WERI-Rb-1 (cell line): Measurements from ENCODE around the gene KCNH5.

ENCODE experiments used
- DNase-seq: peaks from one replicate; pipeline ENCODE4 v3.0.0-alpha.2; 2020
- H3K27ac ChIP-seq: fragments of 250-450 bp; sonication (Bioruptor Pico); 2 replicates; pipeline ENCODE4 v1.5.1; 2020; ENCODE audit warnings: mild to moderate bottlenecking, moderate library complexity
- H3K27me3 ChIP-seq: fragments of 250-450 bp; sonication (Bioruptor Pico); 2 replicates; pipeline ENCODE4 v1.5.1; 2021; ENCODE audit warnings: mild to moderate bottlenecking, low read depth, moderate library complexity; ENCODE audit not compliant: insufficient read depth, severe bottlenecking
- H3K36me3 ChIP-seq: fragments of 250-450 bp; sonication (Bioruptor Pico); 2 replicates; pipeline ENCODE4 v1.5.1; 2020; ENCODE audit warnings: mild to moderate bottlenecking, moderate library complexity
- H3K4me3 ChIP-seq: 2 replicates; pipeline ENCODE4 v1.5.1; 2011; ENCODE audit warnings: low read depth, mild to moderate bottlenecking, control low read depth, low read length
- H3K9me3 ChIP-seq: fragments of 250-450 bp; sonication (Bioruptor Pico); 2 replicates; pipeline ENCODE4 v1.5.1; 2021; ENCODE audit warnings: mild to moderate bottlenecking, moderate library complexity; ENCODE audit not compliant: severe bottlenecking
- TF ChIP-seq, protein P1 (sequence below): IDR thresholded peaks from 2 replicates; pipeline ENCODE4 v1.5.1; 2011; ENCODE audit warnings: low read depth, mild to moderate bottlenecking, control low read depth, inconsistent platforms, low read length

KCNH5 gene

GRCh38 chr14:63027719-63028118 lies 17.5 kb downstream of the KCNH5 start:
- no peaks in the 10 kb centered on the region for H3K9me3 ChIP-seq
- H3K36me3 ChIP-seq, result no peaks in the 10 kb centered on the region
- H3K27me3 ChIP-seq, result no peaks in the 10 kb centered on the region
- H3K27ac ChIP-seq, result no peak overlapping the region
- no peak for DNase-seq
- TF ChIP-seq, protein P1, sequence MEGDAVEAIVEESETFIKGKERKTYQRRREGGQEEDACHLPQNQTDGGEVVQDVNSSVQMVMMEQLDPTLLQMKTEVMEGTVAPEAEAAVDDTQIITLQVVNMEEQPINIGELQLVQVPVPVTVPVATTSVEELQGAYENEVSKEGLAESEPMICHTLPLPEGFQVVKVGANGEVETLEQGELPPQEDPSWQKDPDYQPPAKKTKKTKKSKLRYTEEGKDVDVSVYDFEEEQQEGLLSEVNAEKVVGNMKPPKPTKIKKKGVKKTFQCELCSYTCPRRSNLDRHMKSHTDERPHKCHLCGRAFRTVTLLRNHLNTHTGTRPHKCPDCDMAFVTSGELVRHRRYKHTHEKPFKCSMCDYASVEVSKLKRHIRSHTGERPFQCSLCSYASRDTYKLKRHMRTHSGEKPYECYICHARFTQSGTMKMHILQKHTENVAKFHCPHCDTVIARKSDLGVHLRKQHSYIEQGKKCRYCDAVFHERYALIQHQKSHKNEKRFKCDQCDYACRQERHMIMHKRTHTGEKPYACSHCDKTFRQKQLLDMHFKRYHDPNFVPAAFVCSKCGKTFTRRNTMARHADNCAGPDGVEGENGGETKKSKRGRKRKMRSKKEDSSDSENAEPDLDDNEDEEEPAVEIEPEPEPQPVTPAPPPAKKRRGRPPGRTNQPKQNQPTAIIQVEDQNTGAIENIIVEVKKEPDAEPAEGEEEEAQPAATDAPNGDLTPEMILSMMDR, result no peak
- H3K4me3 ChIP-seq, result no peak overlapping the region

DNA sequence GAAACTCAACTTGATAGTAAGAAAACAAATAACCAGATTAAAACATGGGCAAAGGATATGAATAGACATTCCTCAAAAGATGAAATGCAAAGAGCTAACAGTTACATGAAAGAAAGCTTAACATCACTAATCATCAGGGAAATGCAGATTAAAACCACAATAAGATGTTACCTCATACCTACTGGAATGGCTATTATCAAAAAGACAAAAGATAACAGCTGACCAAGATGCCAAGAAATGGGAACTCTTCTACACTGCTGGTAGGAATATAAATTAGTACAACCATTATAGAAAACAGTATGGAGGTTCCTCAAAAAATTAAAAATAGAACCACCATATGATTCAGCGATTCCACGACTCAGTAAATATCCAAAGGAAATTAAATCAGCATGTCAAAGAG lies 18.8 kb downstream of the KCNH5 start:
- H3K9me3 ChIP-seq, result no peaks in the 10 kb centered on the region
- H3K27me3 ChIP-seq, result no peaks in the 10 kb centered on the region
- no peaks in the 10 kb centered on the region for H3K36me3 ChIP-seq
- TF ChIP-seq, protein P1, result no peak
- H3K4me3 ChIP-seq, result no peak overlapping the region
- no peak for DNase-seq
- H3K27ac ChIP-seq, result no peak overlapping the region

GRCh38 chr14:63014621-63015020 lies 30.6 kb downstream of the KCNH5 start:
- TF ChIP-seq, protein P1, result no peak
- H3K36me3 ChIP-seq, result no peaks in the 10 kb centered on the region
- H3K9me3 ChIP-seq, result no peaks in the 10 kb centered on the region
- no peak overlapping the region for H3K4me3 ChIP-seq
- DNase-seq, result no peak
- no peak overlapping the region for H3K27ac ChIP-seq
- no peaks in the 10 kb centered on the region for H3K27me3 ChIP-seq

GRCh38 chr14:63012171-63012570 lies 33.1 kb downstream of the KCNH5 start:
- H3K4me3 ChIP-seq, result no peak overlapping the region
- DNase-seq, result no peak
- no peaks in the 10 kb centered on the region for H3K27me3 ChIP-seq
- TF ChIP-seq, protein P1, result no peak
- no peak overlapping the region for H3K27ac ChIP-seq
- H3K9me3 ChIP-seq, result no peaks in the 10 kb centered on the region
- H3K36me3 ChIP-seq, result no peaks in the 10 kb centered on the region

DNA sequence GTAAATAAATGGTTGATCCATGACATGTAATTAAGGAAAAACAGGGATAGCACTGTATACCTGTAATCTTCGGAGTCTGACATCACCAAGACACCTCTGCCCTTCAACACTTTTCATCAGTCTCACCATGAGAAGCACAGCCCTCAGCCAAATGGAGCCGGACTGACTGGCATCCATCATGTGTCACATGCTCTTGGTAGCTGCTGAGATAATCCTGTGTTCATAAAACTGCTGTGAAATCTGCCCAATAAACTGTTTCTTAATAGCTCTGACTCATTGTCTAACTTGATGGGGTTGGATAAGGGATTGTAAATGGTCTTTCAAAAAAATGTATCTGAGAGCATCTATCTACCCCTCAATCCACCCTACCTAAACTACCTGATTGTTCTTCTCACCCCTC lies 33.6 kb downstream of the KCNH5 start:
- DNase-seq, result no peak
- Histone ChIP-seq H3K27ac (no peak overlapping the region), H3K4me3 (no peak overlapping the region), H3K27me3 (no peaks in the 10 kb centered on the region), H3K36me3 (no peaks in the 10 kb centered on the region), H3K9me3 (no peaks in the 10 kb centered on the region)
- TF ChIP-seq, protein P1, result no peak

DNA sequence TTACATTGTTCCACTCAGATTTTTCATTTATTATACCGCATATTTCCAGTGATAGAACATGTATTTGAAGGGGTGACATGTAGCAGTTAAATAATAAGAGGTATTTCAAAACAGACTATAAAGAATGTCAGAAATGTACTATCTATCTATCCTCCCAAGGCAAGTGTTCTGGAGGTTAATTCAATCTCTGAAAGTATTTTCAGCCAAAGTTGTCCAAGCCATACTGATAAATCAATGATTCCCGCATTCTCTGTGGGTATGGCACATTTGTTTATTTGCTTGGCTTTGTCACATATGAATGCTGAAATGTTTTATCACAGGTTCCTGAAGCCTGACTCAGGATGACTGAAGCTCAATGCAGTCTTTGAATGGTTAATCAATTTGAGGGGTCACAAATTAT lies 35.8 kb downstream of the KCNH5 start:
- Histone ChIP-seq H3K36me3 (no peaks in the 10 kb centered on the region), H3K27ac (no peak overlapping the region), H3K9me3 (no peaks in the 10 kb centered on the region), H3K27me3 (no peaks in the 10 kb centered on the region), H3K4me3 (no peak overlapping the region)
- TF ChIP-seq, protein P1, result no peak
- no peak for DNase-seq
